ENCODE measurements around the gene KLHL3. TPM values are rescaled to one million over a fixed set of nuclear protein-coding genes. Genes with fewer than 3 reads are reported as not detected.

Gene KLHL3
- total RNA-seq, 5 donors from 2014 or later (not counting 1 experiment from before 2014, with no cell fraction given): 15.1 to 28.0 (median 26.5) TPM

GRCh38 chr5:137609127-137609526 lies 126.8 kb downstream of the KLHL3 start:
- Histone ChIP-seq H3K9me3 (no peaks in the 10 kb centered on the region), H3K36me3 (ENCODE audit: control insufficient read depth in 2 of 2, extremely low read depth in 1 of 2, insufficient read depth in 1 of 2, low read length in 1 of 2) (no peaks in the 10 kb centered on the region), H3K27me3 (replicated peaks in 1 of 2; ENCODE audit: control insufficient read depth in 2 of 2, extremely low read depth in 1 of 2, insufficient read depth in 2 of 2, low read length in 1 of 2) (peaks cover 0 to 12% of the 10 kb centered on the region in 2 experiments), H3K27ac (ENCODE audit: low read length) (no peak overlapping the region), H3K4me3 (ENCODE audit: control insufficient read depth in 1 of 2, extremely low read depth in 1 of 2, low read length in 1 of 2) (no peak overlapping the region), H3K4me1 (ENCODE audit: control insufficient read depth in 1 of 2, extremely low read depth in 1 of 2, insufficient read depth in 2 of 2, low read length in 2 of 2) (no peaks in the 10 kb centered on the region)
- H3K27ac Mint-ChIP-seq: no peak overlapping the region
- WGBS (ENCODE audit: insufficient coverage): no CpG with 5 or more reads among the region's 2 CpGs
- no peak for DNase-seq
- no peak overlapping the region for H3K4me3 Mint-ChIP-seq
- ChIA-PET POLR2A (interaction anchor here in 1 of 2 donors (0.6 kb wide), 1 partner anchor 449 kb away, joined by 3 read pairs; no protein-coding TSS in a partner anchor), CTCF (interaction anchor here in 1 of 2 donors (0.7 kb wide), 1 partner anchor 471 kb away, joined by 3 read pairs; no protein-coding TSS in a partner anchor)
- H3K9me3 Mint-ChIP-seq: no peaks in the 10 kb centered on the region
- H3K36me3 Mint-ChIP-seq: no peaks in the 10 kb centered on the region
- H3K27me3 Mint-ChIP-seq: peaks cover 18 to 33% of the 10 kb centered on the region in 2 donors
- no peak for ATAC-seq (replicated peaks in 1 of 4)
- no peaks in the 10 kb centered on the region for H3K4me1 Mint-ChIP-seq

- ATAC-seq (replicated peaks in 1 of 4) (no peak), DNase-seq (no peak)
- H3K4me3 ChIP-seq (ENCODE audit: control insufficient read depth in 1 of 2, extremely low read depth in 1 of 2, low read length in 1 of 2): no peak overlapping the region
- Mint-ChIP-seq H3K27me3 (peaks cover 23 to 33% of the 10 kb centered on the region in 2 donors), H3K4me1 (no peaks in the 10 kb centered on the region), H3K4me3 (no peak overlapping the region), H3K9me3 (no peaks in the 10 kb centered on the region), H3K36me3 (no peaks in the 10 kb centered on the region), H3K27ac (no peak overlapping the region)
- WGBS (ENCODE audit: insufficient coverage): 61% methylated on average over 4 of the region's 5 CpGs
- H3K9me3 ChIP-seq: no peaks in the 10 kb centered on the region
- peaks cover 0 to 13% of the 10 kb centered on the region in 2 experiments for H3K27me3 ChIP-seq (replicated peaks in 1 of 2; ENCODE audit: control insufficient read depth in 2 of 2, extremely low read depth in 1 of 2, insufficient read depth in 2 of 2, low read length in 1 of 2)
- CTCF ChIA-PET: no interaction called here
- H3K4me1 ChIP-seq (ENCODE audit: control insufficient read depth in 1 of 2, extremely low read depth in 1 of 2, insufficient read depth in 2 of 2, low read length in 2 of 2): no peaks in the 10 kb centered on the region
- no peaks in the 10 kb centered on the region for H3K36me3 ChIP-seq (ENCODE audit: control insufficient read depth in 2 of 2, extremely low read depth in 1 of 2, insufficient read depth in 1 of 2, low read length in 1 of 2)
- no peak overlapping the region for H3K27ac ChIP-seq (ENCODE audit: low read length)
- POLR2A ChIA-PET: no interaction called here
Measured at GRCh38 chr5:137607771-137608170, 128.1 kb downstream of the KLHL3 start.

- no peak for ATAC-seq (replicated peaks in 1 of 4)
- ChIA-PET POLR2A (interaction anchor here in 1 of 2 donors (0.7 kb wide), 1 partner anchor 1889 kb away, joined by 6 read pairs; no protein-coding TSS in a partner anchor), CTCF (no interaction called here)
- no CpG with 5 or more reads among the region's 2 CpGs for WGBS (ENCODE audit: insufficient coverage)
- Mint-ChIP-seq H3K4me3 (no peak overlapping the region), H3K27me3 (peaks cover 27 to 30% of the 10 kb centered on the region in 2 donors), H3K36me3 (no peaks in the 10 kb centered on the region), H3K9me3 (no peaks in the 10 kb centered on the region), H3K27ac (no peak overlapping the region), H3K4me1 (no peaks in the 10 kb centered on the region)
- no peak for DNase-seq
- H3K36me3 ChIP-seq (ENCODE audit: control insufficient read depth in 2 of 2, extremely low read depth in 1 of 2, insufficient read depth in 1 of 2, low read length in 1 of 2): no peaks in the 10 kb centered on the region
- no peak overlapping the region for H3K4me3 ChIP-seq (ENCODE audit: control insufficient read depth in 1 of 2, extremely low read depth in 1 of 2, low read length in 1 of 2)
- no peaks in the 10 kb centered on the region for H3K4me1 ChIP-seq (ENCODE audit: control insufficient read depth in 1 of 2, extremely low read depth in 1 of 2, insufficient read depth in 2 of 2, low read length in 2 of 2)
- H3K27ac ChIP-seq (ENCODE audit: low read length): no peak overlapping the region
- H3K27me3 ChIP-seq (replicated peaks in 1 of 2; ENCODE audit: control insufficient read depth in 2 of 2, extremely low read depth in 1 of 2, insufficient read depth in 2 of 2, low read length in 1 of 2): peaks cover 0 to 22% of the 10 kb centered on the region in 2 experiments
- H3K9me3 ChIP-seq: no peaks in the 10 kb centered on the region
Measured at GRCh38 chr5:137606401-137606800, 129.5 kb downstream of the KLHL3 start.

- ChIA-PET CTCF (no interaction called here), POLR2A (no interaction called here)
- Histone ChIP-seq H3K4me1 (ENCODE audit: control insufficient read depth in 1 of 2, extremely low read depth in 1 of 2, insufficient read depth in 2 of 2, low read length in 2 of 2) (no peaks in the 10 kb centered on the region), H3K9me3 (no peaks in the 10 kb centered on the region), H3K36me3 (ENCODE audit: control insufficient read depth in 2 of 2, extremely low read depth in 1 of 2, insufficient read depth in 1 of 2, low read length in 1 of 2) (no peaks in the 10 kb centered on the region), H3K4me3 (ENCODE audit: control insufficient read depth in 1 of 2, extremely low read depth in 1 of 2, low read length in 1 of 2) (no peak overlapping the region), H3K27me3 (replicated peaks in 1 of 2; ENCODE audit: control insufficient read depth in 2 of 2, extremely low read depth in 1 of 2, insufficient read depth in 2 of 2, low read length in 1 of 2) (peaks cover 0 to 21% of the 10 kb centered on the region in 2 experiments), H3K27ac (ENCODE audit: low read length) (no peak overlapping the region)
- H3K4me1 Mint-ChIP-seq: no peaks in the 10 kb centered on the region
- no peaks in the 10 kb centered on the region for H3K9me3 Mint-ChIP-seq
- peaks cover 25 to 26% of the 10 kb centered on the region in 2 donors for H3K27me3 Mint-ChIP-seq
- DNase-seq (no peak), ATAC-seq (replicated peaks in 1 of 4) (no peak)
- H3K4me3 Mint-ChIP-seq: no peak overlapping the region
- no peaks in the 10 kb centered on the region for H3K36me3 Mint-ChIP-seq
- 0% methylated on average over 2 of the region's 4 CpGs for WGBS (ENCODE audit: insufficient coverage)
- no peak overlapping the region for H3K27ac Mint-ChIP-seq
Measured at GRCh38 chr5:137605411-137605810, 130.5 kb downstream of the KLHL3 start.

GRCh38 chr5:137604348-137605095 lies 131.4 kb downstream of the KLHL3 start:
- WGBS (ENCODE audit: insufficient coverage): 44% methylated on average over 2 of the region's 9 CpGs
- Mint-ChIP-seq H3K4me3 (no peak overlapping the region), H3K9me3 (no peaks in the 10 kb centered on the region), H3K27ac (no peak overlapping the region), H3K27me3 (peaks cover 28 to 30% of the 10 kb centered on the region in 2 donors), H3K4me1 (no peaks in the 10 kb centered on the region), H3K36me3 (no peaks in the 10 kb centered on the region)
- ATAC-seq (replicated peaks in 1 of 4): no peak
- no peak for DNase-seq
- Histone ChIP-seq H3K27me3 (replicated peaks in 1 of 2; ENCODE audit: control insufficient read depth in 2 of 2, extremely low read depth in 1 of 2, insufficient read depth in 2 of 2, low read length in 1 of 2) (peaks cover 0 to 28% of the 10 kb centered on the region in 2 experiments), H3K4me1 (ENCODE audit: control insufficient read depth in 1 of 2, extremely low read depth in 1 of 2, insufficient read depth in 2 of 2, low read length in 2 of 2) (no peaks in the 10 kb centered on the region), H3K36me3 (ENCODE audit: control insufficient read depth in 2 of 2, extremely low read depth in 1 of 2, insufficient read depth in 1 of 2, low read length in 1 of 2) (no peaks in the 10 kb centered on the region), H3K4me3 (ENCODE audit: control insufficient read depth in 1 of 2, extremely low read depth in 1 of 2, low read length in 1 of 2) (no peak overlapping the region), H3K9me3 (no peaks in the 10 kb centered on the region), H3K27ac (ENCODE audit: low read length) (no peak overlapping the region)
- POLR2A ChIA-PET: no interaction called here
- CTCF ChIA-PET: interaction anchor here in 1 of 2 donors (0.7 kb wide), 1 partner anchor 10 kb away, joined by 3 read pairs; no protein-coding TSS in a partner anchor

GRCh38 chr5:137603891-137604290 lies 132.0 kb downstream of the KLHL3 start:
- H3K27me3 ChIP-seq (replicated peaks in 1 of 2; ENCODE audit: control insufficient read depth in 2 of 2, extremely low read depth in 1 of 2, insufficient read depth in 2 of 2, low read length in 1 of 2): peaks cover 0 to 31% of the 10 kb centered on the region in 2 experiments
- H3K27me3 Mint-ChIP-seq: peaks cover 35 to 37% of the 10 kb centered on the region in 2 donors
- no peaks in the 10 kb centered on the region for H3K4me1 ChIP-seq (ENCODE audit: control insufficient read depth in 1 of 2, extremely low read depth in 1 of 2, insufficient read depth in 2 of 2, low read length in 2 of 2)
- ATAC-seq (replicated peaks in 1 of 4) (no peak), DNase-seq (no peak)
- ChIA-PET CTCF (interaction anchor here in 1 of 2 donors (0.7 kb wide), 1 partner anchor 10 kb away, joined by 3 read pairs; no protein-coding TSS in a partner anchor), POLR2A (no interaction called here)
- H3K9me3 ChIP-seq: no peaks in the 10 kb centered on the region
- no peaks in the 10 kb centered on the region for H3K36me3 ChIP-seq (ENCODE audit: control insufficient read depth in 2 of 2, extremely low read depth in 1 of 2, insufficient read depth in 1 of 2, low read length in 1 of 2)
- no peak overlapping the region for H3K4me3 Mint-ChIP-seq
- no peaks in the 10 kb centered on the region for H3K9me3 Mint-ChIP-seq
- no peak overlapping the region for H3K4me3 ChIP-seq (ENCODE audit: control insufficient read depth in 1 of 2, extremely low read depth in 1 of 2, low read length in 1 of 2)
- no CpG with 5 or more reads among the region's 1 CpG for WGBS (ENCODE audit: insufficient coverage)
- no peak overlapping the region for H3K27ac Mint-ChIP-seq
- H3K27ac ChIP-seq (ENCODE audit: low read length): no peak overlapping the region
- no peaks in the 10 kb centered on the region for H3K36me3 Mint-ChIP-seq
- H3K4me1 Mint-ChIP-seq: no peaks in the 10 kb centered on the region
